ENCODE measurements around the gene GRIA1. TPM values are rescaled to one million over a fixed set of nuclear protein-coding genes. Genes with fewer than 3 reads are reported as not detected.

Gene GRIA1
- total and polyA plus RNA-seq, 2 of the 4 experiments (the other 2 are of a cell fraction) = 0.48 to 1.3 TPM

- dilution Hi-C loops (cut with HindIII; ENCODE audit: low sequenced_read_pairs, unreplicated experiment) (no loop called here), intact Hi-C loops (cut with micrococcal nuclease) (no loop called here), in situ Hi-C loops (cut with MboI; ENCODE audit: low sequenced_read_pairs) (no loop called here)
- Histone ChIP-seq H3K9me3 (ENCODE audit: control insufficient read depth, insufficient read depth, low read length) (no peaks in the 10 kb centered on the region), H3K36me3 (ENCODE audit: control insufficient read depth, insufficient read depth, low read length) (no peaks in the 10 kb centered on the region), H3K23ac (ENCODE audit: low read depth, low read length) (no peak overlapping the region), H4K5ac (ENCODE audit: low read depth, low read length) (no peak overlapping the region), H3K4me3 (ENCODE audit: insufficient read depth, low read depth, low read length) (no peak overlapping the region), H2AK9ac (replicated peaks; ENCODE audit: low read depth, low read length, poor library complexity) (no peak overlapping the region), H4K8ac (ENCODE audit: low read depth in 2 of 2, low read length in 2 of 2) (no peak overlapping the region), H2BK20ac (ENCODE audit: low read depth, low read length) (no peak overlapping the region), H3K14ac (replicated peaks; ENCODE audit: low read depth, low read length) (no peak overlapping the region), H3K4ac (ENCODE audit: low read depth, low read length) (no peak overlapping the region), H2BK15ac (ENCODE audit: low read depth, low read length) (no peak overlapping the region), H3K79me1 (ENCODE audit: low read depth in 1 of 2, low read length in 2 of 2) (no peaks in the 10 kb centered on the region), H3K27ac (ENCODE audit: insufficient read depth, low read length) (no peak overlapping the region), H3K9ac (ENCODE audit: low read depth, low read length) (no peak overlapping the region), H2AK5ac (ENCODE audit: low read depth, low read length) (no peak overlapping the region), H3K56ac (ENCODE audit: extremely low read depth, insufficient read depth, low read length) (no peak overlapping the region), H2BK5ac (ENCODE audit: low read depth, low read length, poor library complexity, severe bottlenecking) (no peak overlapping the region), H3K4me1 (ENCODE audit: control insufficient read depth, insufficient read depth, low read length) (no peaks in the 10 kb centered on the region), H3K4me2 (ENCODE audit: low read depth, low read length) (no peak overlapping the region), H3K27me3 (ENCODE audit: control insufficient read depth, insufficient read depth, low read length) (no peaks in the 10 kb centered on the region), H2AFZ (replicated peaks; ENCODE audit: low read length, poor library complexity) (no peak overlapping the region), H2BK120ac (ENCODE audit: low read depth, low read length) (no peak overlapping the region), H3K9me1 (ENCODE audit: insufficient read depth, low read length) (no peaks in the 10 kb centered on the region), H4K91ac (ENCODE audit: insufficient read depth, low read depth, low read length) (no peak overlapping the region), H4K20me1 (ENCODE audit: insufficient read depth, low read length) (no peaks in the 10 kb centered on the region), H3K18ac (ENCODE audit: low read depth, low read length) (no peak overlapping the region)
- no peak for DNase-seq
- ATAC-seq (ENCODE audit: low read depth) = no peak
- CTCF ChIA-PET = no interaction called here
- BruUV-seq (replicated peaks) = no TSS peak
- POLR2A ChIA-PET (ENCODE audit: unreplicated experiment) = no interaction called here
- no CpG with 5 or more reads among the region's 4 CpGs for WGBS, 2 experiments (ENCODE audit: extremely low coverage in 2 of 2, insufficient read length in 1 of 2)
- TF ChIP-seq BHLHE40 (IDR thresholded peaks at IDR 0.05; ENCODE audit: low read depth, low read length) (no peak), SMC3 (IDR thresholded peaks at IDR 0.05; ENCODE audit: low read depth, low read length) (no peak), CHD1 (IDR thresholded peaks at IDR 0.05; ENCODE audit: low read depth, low read length) (no peak), MAFK (IDR thresholded peaks at IDR 0.05; ENCODE audit: low read depth, low read length) (no peak), CTCF (conservative IDR thresholded peaks at IDR 0.05; ENCODE audit: low read depth, low read length) (no peak), FOS (IDR thresholded peaks at IDR 0.05; ENCODE audit: low read depth, low read length) (no peak), MXI1 (IDR thresholded peaks at IDR 0.05; ENCODE audit: borderline replicate concordance, low read depth, low read length) (no peak), CEBPB (IDR thresholded peaks at IDR 0.05; ENCODE audit: low read depth, low read length) (no peak), RFX5 (IDR thresholded peaks at IDR 0.05; ENCODE audit: low read depth, low read length) (no peak), RAD21 (IDR thresholded peaks at IDR 0.05; ENCODE audit: low read length) (no peak), MAZ (IDR thresholded peaks at IDR 0.05; ENCODE audit: borderline replicate concordance, low read depth, low read length) (no peak), ELK1 (IDR thresholded peaks at IDR 0.05; ENCODE audit: borderline replicate concordance, low read depth, low read length) (no peak), USF2 (IDR thresholded peaks at IDR 0.05; ENCODE audit: low read depth, low read length) (no peak), NFE2L2 (IDR thresholded peaks at IDR 0.05; ENCODE audit: low read depth, low read length) (no peak), RCOR1 (IDR thresholded peaks at IDR 0.05; ENCODE audit: insufficient replicate concordance, low read length) (no peak), POLR2A (IDR thresholded peaks at IDR 0.05; ENCODE audit: low read depth, low read length) (no peak)
Measured at GRCh38 chr5:153702265-153702664, 211.8 kb downstream of the GRIA1 start.
